Nucleus accumbens (tissue), 56 donors: ENCODE results near the gene LRRC9.
"Not testable (repeated sequence)": the region's sequence is repeated elsewhere in the genome, so short reads cannot be mapped to it uniquely, and the experiment has no call there.

Source experiments
- DNase-seq, 56 donors: peaks; one replicate each; lab custom pipeline; 2025; lab: John Stamatoyannopoulos, UW

Gene LRRC9

GRCh38 chr14:59919570-59920377, at the start of gene LRRC9:
TSS of gene LRRC9 (plus strand) at chr14:59920144.
- peak in 51 of 56 donors; percentile 6 to 85 (median 49) for DNase-seq

DNA sequence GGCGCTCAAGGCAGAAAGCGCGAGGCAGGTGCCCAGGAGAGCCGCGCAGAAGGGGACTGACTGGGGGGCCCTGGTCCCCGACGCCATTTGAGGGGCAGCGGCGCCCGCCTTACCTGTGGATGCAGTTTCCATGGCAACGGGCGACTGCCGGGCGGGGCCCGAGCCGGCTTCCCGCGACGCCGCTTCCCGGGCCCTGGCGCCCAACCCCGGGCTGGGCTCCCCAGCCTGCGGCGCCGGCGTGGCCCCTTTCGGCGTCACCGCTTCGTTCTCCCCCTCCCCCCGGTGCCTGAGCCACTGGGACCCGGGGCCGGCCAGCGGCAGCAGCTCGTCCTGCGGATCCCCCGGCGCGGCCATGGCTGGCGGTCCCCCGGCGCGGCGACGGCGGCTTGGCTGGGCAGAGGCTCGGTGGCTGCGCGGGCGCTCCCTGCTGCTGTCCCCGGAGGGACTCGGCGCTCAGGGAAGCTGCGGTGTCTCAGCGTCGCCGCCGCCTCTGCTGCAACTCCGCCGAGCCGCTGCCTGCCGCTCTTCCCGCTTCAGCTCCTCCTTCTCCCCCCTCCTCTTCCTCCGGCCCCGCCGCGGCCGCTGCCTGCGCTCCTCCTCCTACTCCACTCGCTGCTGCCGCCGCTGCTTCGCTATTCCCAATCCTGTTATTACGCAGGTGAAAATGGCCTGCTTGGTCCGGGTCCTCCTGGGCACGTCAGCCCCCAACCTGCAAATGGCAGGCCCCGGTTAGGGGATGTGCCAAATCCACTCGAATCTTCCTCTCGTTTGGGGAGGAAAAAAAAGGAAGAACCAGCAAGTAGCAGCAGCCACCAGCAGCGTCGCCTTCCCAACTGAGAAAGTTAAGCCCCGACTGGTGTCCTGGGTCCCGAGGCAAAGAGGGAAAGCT, 49.4 kb upstream of the LRRC9 start, which contains the start of gene RTN1:
Gene RTN1 (minus strand): TSS at position 500 of the 889 bp plus-strand sequence. CDS start 146 bp downstream, at position 354.
- DNase-seq, result peak in 55 of 56 donors; percentile 15 to 88 (median 71)

DNA sequence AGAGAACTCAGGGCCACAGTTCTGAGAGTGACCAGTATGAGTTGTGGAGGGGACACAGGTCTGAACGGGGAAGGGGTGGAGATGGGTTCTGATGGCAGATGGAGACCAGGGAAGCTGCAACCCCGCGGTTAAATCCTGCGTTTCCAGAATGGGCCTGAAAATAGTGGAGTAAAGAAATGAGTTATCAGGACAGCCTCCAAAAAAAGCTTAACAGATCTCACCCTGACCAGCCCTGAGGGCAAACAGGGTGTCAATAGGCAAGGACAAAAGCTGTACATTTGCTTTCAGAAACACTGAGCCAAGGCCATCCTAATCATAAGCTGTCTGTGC, 48.8 kb upstream of the LRRC9 start:
- DNase-seq, result peak in 3 of 56 donors; percentile 59 to 68 (median 60)

- no peak for DNase-seq
Observed at GRCh38 chr14:59882957-59883356, 37.0 kb upstream of the LRRC9 start.

- peak in 2 of 56 donors; percentile 1 to 3 for DNase-seq
Observed at GRCh38 chr14:59890676-59891075, 29.3 kb upstream of the LRRC9 start.

GRCh38 chr14:59895721-59896120, 24.2 kb upstream of the LRRC9 start:
- no peak for DNase-seq

DNA sequence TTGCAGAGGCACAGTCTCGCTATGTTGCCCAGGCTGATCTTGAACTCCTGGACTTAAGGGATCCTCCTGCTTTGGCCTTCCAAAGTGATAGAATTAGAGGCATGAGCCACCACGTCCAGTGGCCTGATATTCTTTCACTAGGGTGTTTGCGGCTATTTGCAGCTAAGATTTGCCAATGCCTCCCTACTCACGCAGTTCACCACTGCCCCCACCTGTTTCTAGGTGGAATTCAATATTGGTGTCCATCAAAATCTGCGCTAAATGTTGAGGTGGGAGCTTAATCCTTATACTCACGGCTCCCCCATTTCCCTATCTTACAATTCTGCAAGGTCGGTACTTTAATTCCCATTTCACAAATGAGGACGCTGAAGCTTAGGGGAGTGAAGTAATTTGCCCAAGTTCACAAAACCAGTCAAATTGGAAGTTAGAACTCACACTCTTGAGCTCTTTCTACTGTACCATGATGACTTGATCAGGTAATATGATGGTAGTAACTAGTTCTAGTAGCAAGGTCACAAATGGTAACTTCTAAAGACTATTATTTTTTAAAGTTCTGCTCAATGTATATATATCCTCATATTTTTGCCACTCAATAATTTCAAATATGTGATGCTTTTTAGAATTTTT, 22.1 kb upstream of the LRRC9 start:
- DNase-seq, result peak in 23 of 56 donors; percentile 1 to 42 (median 10)

- DNase-seq, result no peak
Observed at GRCh38 chr14:59900556-59900955, 19.4 kb upstream of the LRRC9 start.

- DNase-seq, result no peak
Observed at GRCh38 chr14:59904184-59904583, 15.8 kb upstream of the LRRC9 start.

- no peak for DNase-seq
Observed at GRCh38 chr14:59905188-59905587, 14.8 kb upstream of the LRRC9 start.

DNA sequence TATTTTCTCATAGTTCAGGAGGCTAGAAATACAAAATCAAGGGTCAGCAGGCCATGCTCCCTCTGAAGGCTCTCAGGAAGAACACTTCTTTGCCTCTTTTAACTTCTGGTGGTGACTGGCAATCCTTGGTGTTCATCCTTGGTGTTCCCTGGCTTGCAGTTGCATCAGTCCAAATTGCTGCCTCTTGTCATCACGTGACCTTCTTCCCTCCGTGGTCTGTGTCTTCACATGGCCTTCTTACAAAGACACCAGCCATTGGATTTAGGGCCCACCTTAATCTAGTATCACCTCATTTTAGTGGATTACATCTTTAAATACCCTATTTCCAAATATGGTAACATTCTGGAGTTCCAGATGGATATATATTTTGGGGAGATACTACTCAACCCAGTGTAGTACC, 7.5 kb upstream of the LRRC9 start:
- no peak for DNase-seq

- no peak for DNase-seq
Observed at GRCh38 chr14:59913187-59913586, 6.8 kb upstream of the LRRC9 start.

DNA sequence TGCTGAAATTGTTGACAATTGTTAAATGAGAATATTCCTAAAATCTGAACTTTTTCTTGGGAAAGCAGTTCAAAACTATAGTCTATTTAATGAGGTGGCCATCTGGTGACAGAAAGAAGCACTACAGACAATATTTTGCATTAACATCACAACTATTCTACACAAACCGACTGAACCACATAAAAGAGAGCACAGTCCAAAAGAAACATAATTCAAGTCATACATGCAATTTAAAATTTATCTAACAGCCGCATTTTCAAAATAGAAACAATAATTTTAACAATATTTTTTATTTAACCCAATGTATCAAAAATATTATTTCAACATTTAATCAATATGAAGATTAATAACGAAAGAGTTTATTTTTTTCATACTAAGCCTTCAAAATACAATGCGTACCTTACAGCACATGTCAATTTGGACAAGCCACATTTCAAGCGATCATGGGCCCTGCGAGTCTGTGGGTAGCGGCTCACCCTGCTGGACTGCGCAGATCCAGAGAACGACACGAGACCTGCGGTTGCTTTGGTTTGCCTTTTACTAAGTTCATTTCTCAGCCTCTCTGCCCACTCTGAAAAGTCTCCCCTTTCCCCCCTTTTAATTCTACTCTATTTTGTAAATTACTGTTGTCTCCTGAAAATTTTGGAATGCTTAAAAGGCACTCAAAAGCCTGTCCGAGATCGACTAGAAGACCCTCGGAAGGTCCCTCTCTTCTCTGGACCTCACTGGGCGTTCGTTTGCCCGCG, 947 bp upstream of the LRRC9 start:
- DNase-seq, result peak in 11 of 56 donors; percentile 0 to 24 (median 12)

- DNase-seq, result no peak
Observed at GRCh38 chr14:59920378-59920683, 387 bp downstream of the LRRC9 start.

DNA sequence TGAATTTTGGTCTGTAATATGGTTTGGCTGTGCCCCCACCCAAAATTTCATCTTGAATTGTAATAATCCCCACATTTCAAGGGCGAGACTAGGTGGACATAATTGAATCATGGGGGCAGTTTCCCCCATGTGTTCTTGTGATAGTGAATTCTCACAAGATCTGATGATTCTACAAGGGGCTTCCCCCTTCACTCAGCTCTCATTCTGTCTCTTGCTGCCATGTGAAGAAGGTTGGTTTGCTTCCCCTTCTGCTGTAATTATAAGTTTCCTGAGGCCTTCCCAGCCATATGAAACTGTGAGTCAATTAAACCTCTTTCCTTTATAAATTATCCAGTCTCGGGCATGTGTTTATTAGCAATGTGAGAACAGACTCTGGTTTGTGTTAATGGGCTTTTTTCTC, 5.9 kb downstream of the LRRC9 start:
- DNase-seq, result no peak

DNA sequence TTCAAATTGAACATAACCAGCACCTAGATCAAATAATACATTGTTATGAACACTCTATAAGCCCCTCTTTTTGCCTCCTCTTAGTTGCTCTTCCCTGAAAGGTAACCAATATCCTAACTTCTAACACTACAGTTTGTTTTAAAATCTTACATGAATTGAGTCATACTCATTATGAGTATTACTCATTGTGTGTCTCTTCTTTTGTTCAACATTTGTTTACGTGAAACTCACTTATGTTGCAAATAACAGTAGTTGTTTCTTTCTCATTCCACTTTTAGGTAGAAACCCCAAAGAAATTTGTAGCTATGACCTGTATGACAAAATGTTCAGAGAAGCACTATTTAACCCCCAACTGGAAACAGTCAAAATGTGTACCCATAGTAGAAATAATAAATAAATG, 6.6 kb downstream of the LRRC9 start:
- no peak for DNase-seq

DNA sequence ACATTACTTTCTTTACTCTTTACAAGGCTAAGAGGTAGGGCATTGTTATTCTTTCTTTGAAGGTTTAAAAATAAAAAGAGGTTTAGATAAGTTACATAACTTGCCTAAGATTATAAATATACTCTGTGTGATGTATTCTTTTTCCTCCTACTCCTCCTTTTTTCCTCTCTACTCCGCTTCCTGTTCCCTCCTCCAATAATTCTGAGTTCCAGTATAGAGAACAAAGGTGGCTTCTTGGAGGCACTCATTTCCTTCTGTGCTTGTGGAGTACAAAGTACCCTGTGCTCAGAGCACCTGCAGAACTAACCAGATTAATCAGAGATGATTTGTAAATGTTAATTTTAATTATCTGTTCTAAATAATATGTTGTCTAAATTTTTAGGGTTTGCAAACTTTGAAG, 11.3 kb downstream of the LRRC9 start:
- no peak for DNase-seq

- no peak for DNase-seq
Observed at GRCh38 chr14:59936145-59936544, 16.2 kb downstream of the LRRC9 start.

GRCh38 chr14:59939828-59940227, 19.9 kb downstream of the LRRC9 start:
- no peak for DNase-seq

DNA sequence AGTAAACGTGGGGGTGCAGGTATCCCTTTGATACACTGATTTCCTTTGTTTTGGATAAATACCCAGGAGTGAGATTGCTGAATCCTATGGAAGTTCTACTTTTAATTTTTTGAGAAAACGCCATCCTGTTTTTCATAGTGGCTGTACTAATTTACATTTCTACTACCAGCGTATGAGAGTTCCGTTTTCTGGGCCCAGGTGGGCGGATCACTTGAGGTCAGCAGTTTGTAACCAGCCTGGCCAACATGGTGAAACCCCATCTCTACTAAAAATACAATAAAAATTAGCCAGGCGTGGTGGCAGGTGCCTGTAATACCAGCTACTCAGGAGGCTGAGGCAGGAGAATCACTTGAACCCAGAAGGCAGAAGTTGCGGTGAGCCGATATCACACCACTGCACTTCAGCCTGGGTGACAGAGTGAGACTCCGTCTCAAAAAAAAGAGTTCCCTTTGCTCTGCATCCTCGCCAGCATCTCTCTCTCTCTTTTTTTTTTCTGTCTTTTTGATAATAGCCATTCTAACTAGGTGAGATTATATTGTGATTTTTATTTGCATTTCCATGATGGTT, 22.4 kb downstream of the LRRC9 start:
- DNase-seq, result not testable (repeated sequence)
